CD14-positive monocyte (primary cell): ENCODE data around the gene SVIL. TPM values are rescaled to one million over a fixed set of nuclear protein-coding genes. Genes with fewer than 3 reads are reported as not detected.
A peak's percentile ranks its signal among the peaks of the same experiment; 100 is the strongest.

Experiments
- DNase-seq, 3 donors: peaks; one replicate each; pipeline ENCODE4 v3.0.0-alpha.2; 2011 to 2022
- H2AFZ ChIP-seq: 2 replicates; pipeline ENCODE4 v1.6.0; 2012; ENCODE audit warnings: mild to moderate bottlenecking, low read depth, low read length, inconsistent platforms; ENCODE audit not compliant: insufficient read depth, poor library complexity, severe bottlenecking
- H3K27ac ChIP-seq, 2 donors: 1 replicate in 1 of 2; 2 replicates in 1 of 2; pipeline ENCODE4 v1.5.1; 2012 to 2013; ENCODE audit warnings: low read length in 2 of 2, control low read depth in 1 of 2, inconsistent platforms in 1 of 2, low read depth in 1 of 2, mild to moderate bottlenecking in 1 of 2
- H3K27me3 ChIP-seq, 2 donors: one replicate each; pipeline versions ENCODE4 v1.6.0 to v1.6.1; 2011 to 2013; ENCODE audit warnings: low read length in 2 of 2; ENCODE audit not compliant: control insufficient read depth in 2 of 2, insufficient read depth in 2 of 2
- H3K36me3 ChIP-seq, 2 donors: replicated peaks in 1 of 2; 1 replicate in 1 of 2; 2 replicates in 1 of 2; pipeline versions ENCODE4 v1.5.1 to v1.6.1; 2012 to 2013; ENCODE audit warnings: low read length in 2 of 2, control low read depth in 1 of 2, inconsistent platforms in 1 of 2, mild to moderate bottlenecking in 1 of 2; ENCODE audit not compliant: insufficient read depth in 2 of 2, control insufficient read depth in 1 of 2
- H3K4me1 ChIP-seq, 2 donors: 1 replicate in 1 of 2; 2 replicates in 1 of 2; pipeline versions ENCODE4 v1.5.1 to v1.6.1; 2012 to 2013; ENCODE audit warnings: low read length in 2 of 2, control low read depth in 1 of 2, inconsistent platforms in 1 of 2, mild to moderate bottlenecking in 1 of 2, moderate library complexity in 1 of 2; ENCODE audit not compliant: insufficient read depth in 2 of 2, control insufficient read depth in 1 of 2
- H3K4me2 ChIP-seq: replicated peaks from 2 replicates; pipeline ENCODE3; 2012; ENCODE audit warnings: low read length, moderate library complexity, mild to moderate bottlenecking; ENCODE audit not compliant: poor library complexity, severe bottlenecking; ENCODE audit errors: extremely low read depth
- H3K4me3 ChIP-seq, 3 experiments: fragments of 200-600 bp in 1 of 3; sonication (generic) in 1 of 3; replicated peaks in 1 of 3; 1 replicate in 2 of 3; 2 replicates in 1 of 3; pipeline ENCODE4 v1.5.1; 2011 to 2013; ENCODE audit warnings: low read length in 3 of 3, mild to moderate bottlenecking in 3 of 3, control low read depth in 2 of 3, low read depth in 2 of 3, inconsistent platforms in 1 of 3, moderate library complexity in 1 of 3
- H3K79me2 ChIP-seq: 2 replicates; pipeline ENCODE4 v1.6.0; 2012; ENCODE audit warnings: mild to moderate bottlenecking, control low read depth, inconsistent platforms, low read length, moderate library complexity; ENCODE audit not compliant: insufficient read depth
- H3K9ac ChIP-seq: 2 replicates; pipeline ENCODE4 v1.6.0; 2017; ENCODE audit warnings: low read length, mild to moderate bottlenecking; ENCODE audit not compliant: insufficient read depth, poor library complexity, severe bottlenecking
- H3K9me3 ChIP-seq, 2 donors: replicated peaks in 1 of 2; 1 replicate in 1 of 2; 2 replicates in 1 of 2; pipeline versions ENCODE4 v1.5.1 to v1.6.1; 2012 to 2013; ENCODE audit warnings: low read length in 2 of 2, control low read depth in 1 of 2; ENCODE audit not compliant: control insufficient read depth in 1 of 2, insufficient read depth in 1 of 2
- H4K20me1 ChIP-seq: 2 replicates; pipeline ENCODE4 v1.6.0; 2012; ENCODE audit warnings: mild to moderate bottlenecking, low read length, control low read depth, moderate library complexity; ENCODE audit not compliant: insufficient read depth
- H3K27ac Mint-ChIP-seq, 7 donors: one replicate each; pipeline ENCODE4 v1.8.0; 2020; ENCODE audit warnings: mild to moderate bottlenecking in 7 of 7, mixed read lengths in 7 of 7, moderate library complexity in 6 of 7, inconsistent platforms in 2 of 7
- H3K27me3 Mint-ChIP-seq, 3 donors: one replicate each; pipeline ENCODE4 v1.8.0; 2021 to 2022; ENCODE audit warnings: low read depth in 3 of 3, mild to moderate bottlenecking in 3 of 3, mixed read lengths in 3 of 3, moderate library complexity in 3 of 3, inconsistent platforms in 1 of 3
- H3K36me3 Mint-ChIP-seq, 2 donors: one replicate each; pipeline ENCODE4 v1.8.0; 2020; ENCODE audit warnings: mixed read lengths in 2 of 2, inconsistent platforms in 1 of 2, mild to moderate bottlenecking in 1 of 2
- H3K4me1 Mint-ChIP-seq: one replicate; pipeline ENCODE4 v1.8.0; 2020; ENCODE audit warnings: mild to moderate bottlenecking, mixed read lengths
- H3K4me3 Mint-ChIP-seq, 2 donors: one replicate each; pipeline ENCODE4 v1.8.0; 2020; ENCODE audit warnings: mild to moderate bottlenecking in 2 of 2, mixed read lengths in 2 of 2, moderate library complexity in 1 of 2
- H3K9me3 Mint-ChIP-seq, 7 donors: one replicate each; pipeline ENCODE4 v1.8.0; 2020 to 2022; ENCODE audit warnings: mixed read lengths in 7 of 7, mild to moderate bottlenecking in 6 of 7, moderate library complexity in 6 of 7, inconsistent platforms in 2 of 7
- CTCF ChIP-seq: fragments of 200-600 bp; IDR thresholded peaks from one replicate; pipeline ENCODE4 v1.8.0; 2022; ENCODE audit warnings: antibody characterized with exemption, mild to moderate bottlenecking
- whole genome bisulfite sequencing: methylation state at CpG from one replicate; pipeline ENCODE4 v1.1.5; 2013; ENCODE audit warnings: missing lambda C conversion rate; ENCODE audit not compliant: insufficient coverage; 5-methylcytosine and 5-hydroxymethylcytosine counted together
- intact Hi-C, 2 donors: fragments of 100-400 bp; cut with micrococcal nuclease; formaldehyde crosslinking; loops; one replicate each; pipeline versions ENCODE4 v1.15.0 to v1.15.1; 2023
- polyA plus RNA-seq, 3 donors: library from polyadenylated mRNA; depleted of rRNA in 1 of 3; unstranded in 2 of 3; stranded (reverse) in 1 of 3; fragments of 300-500 nt in 2 of 3; fragments of >200 nt in 1 of 3; fragmentation: Illumina TruSeq in 2 of 3; gene quantifications; 1 replicate in 2 of 3; 2 replicates in 1 of 3; pipeline ENCODE4 v1.2.3, GENCODE V29; 2012 to 2021

SVIL gene
- polyA plus RNA-seq, 3 donors = 2.1 to 14.3 (median 5.8) TPM

DNA sequence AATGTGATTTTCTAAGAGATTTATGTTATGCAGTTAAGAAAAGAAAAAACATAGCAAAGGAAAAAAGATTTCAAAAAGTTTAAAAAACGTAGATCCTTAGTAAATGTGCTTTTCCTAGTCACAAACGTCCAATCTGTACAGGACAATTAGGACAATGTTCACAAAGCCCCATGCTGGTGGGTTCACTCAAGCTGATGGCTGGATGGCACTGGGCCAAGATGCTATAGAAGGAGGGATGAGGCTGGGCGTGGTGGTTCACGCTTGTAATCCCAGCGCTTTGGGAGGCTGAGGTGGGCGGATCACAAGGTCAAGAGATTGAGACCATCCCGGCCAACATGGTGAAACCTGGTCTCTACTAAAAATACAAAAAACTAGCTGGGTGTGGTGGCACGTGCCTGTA is 22.1 kb downstream of the SVIL start:
- WGBS = 88% methylated on average over 2 of the region's 8 CpGs
- intact Hi-C loops = no loop called here
- Mint-ChIP-seq H3K27ac (peak overlapping the region in 2 of 7 donors; percentile 28 to 38), H3K4me3 (no peak overlapping the region), H3K36me3 (peaks cover 28 to 45% of the 10 kb centered on the region in 2 donors), H3K27me3 (no peaks in the 10 kb centered on the region), H3K9me3 (peaks cover 8 to 20% (median 18%) of the 10 kb centered on the region in 7 donors), H3K4me1 (peaks cover 5% of the 10 kb centered on the region)
- Histone ChIP-seq H3K79me2 (peaks cover 7% of the 10 kb centered on the region), H2AFZ (no peak overlapping the region), H3K36me3 (peaks cover 0 to 21% of the 10 kb centered on the region in 2 donors), H4K20me1 (peaks cover 21% of the 10 kb centered on the region), H3K4me3 (no peak overlapping the region), H3K27ac (no peak overlapping the region), H3K9ac (no peak overlapping the region), H3K4me1 (no peaks in the 10 kb centered on the region), H3K27me3 (no peaks in the 10 kb centered on the region), H3K9me3 (peaks cover 0 to 19% of the 10 kb centered on the region in 2 donors), H3K4me2 (no peak overlapping the region)
- no peak for TF ChIP-seq CTCF
- DNase-seq = no peak

GRCh38 chr10:29611781-29612381 is 22.9 kb downstream of the SVIL start:
- Histone ChIP-seq H4K20me1 (peaks cover 21% of the 10 kb centered on the region), H3K4me2 (no peak overlapping the region), H3K27me3 (no peaks in the 10 kb centered on the region), H3K79me2 (peaks cover 7% of the 10 kb centered on the region), H3K4me3 (no peak overlapping the region), H3K4me1 (no peaks in the 10 kb centered on the region), H3K9me3 (peaks cover 0 to 19% of the 10 kb centered on the region in 2 donors), H2AFZ (no peak overlapping the region), H3K9ac (no peak overlapping the region), H3K27ac (no peak overlapping the region), H3K36me3 (peaks cover 0 to 21% of the 10 kb centered on the region in 2 donors)
- intact Hi-C loops = no loop called here
- Mint-ChIP-seq H3K27me3 (no peaks in the 10 kb centered on the region), H3K4me3 (no peak overlapping the region), H3K36me3 (peaks cover 28 to 42% of the 10 kb centered on the region in 2 donors), H3K4me1 (peaks cover 8% of the 10 kb centered on the region), H3K27ac (no peak overlapping the region), H3K9me3 (peaks cover 8 to 20% (median 18%) of the 10 kb centered on the region in 7 donors)
- no peak for TF ChIP-seq CTCF
- 95% methylated on average over 3 of the region's 6 CpGs for WGBS
- no peak for DNase-seq
